ENCODE data around the gene ADPGK.

DNA sequence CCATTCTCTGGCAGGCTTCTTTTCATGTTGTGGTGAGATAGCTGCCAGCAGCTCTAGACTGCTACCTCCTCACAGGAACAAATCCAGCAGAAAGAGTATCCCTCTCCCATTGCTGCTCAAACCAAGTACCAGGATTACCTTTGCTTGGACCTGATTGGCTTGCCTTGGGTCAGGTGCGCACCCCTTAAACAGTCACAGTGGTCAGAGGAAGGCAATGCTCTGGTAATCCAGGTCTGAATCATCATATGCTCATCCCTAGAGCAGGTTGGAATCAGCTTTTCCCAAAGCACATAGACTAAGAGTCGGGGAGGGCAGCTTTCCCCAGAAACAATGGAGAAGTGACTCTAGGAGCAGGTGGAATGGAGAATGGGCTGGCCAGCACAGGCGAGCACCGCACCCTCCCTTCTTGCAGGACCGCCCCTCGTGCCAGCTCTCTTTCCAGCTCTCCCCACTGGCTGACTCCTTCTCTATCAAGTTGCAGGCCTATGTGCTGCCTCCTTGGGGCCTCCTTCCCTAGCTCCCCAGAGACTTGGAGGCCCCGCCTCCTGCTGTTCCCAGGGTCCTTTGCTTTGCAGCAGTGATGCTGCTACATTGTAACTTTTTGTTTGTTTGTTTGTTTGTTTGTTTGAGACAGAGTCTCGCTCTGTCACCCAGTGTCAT lies 29.9 kb upstream of the ADPGK start:
- TF ChIP-seq, protein P1, sequence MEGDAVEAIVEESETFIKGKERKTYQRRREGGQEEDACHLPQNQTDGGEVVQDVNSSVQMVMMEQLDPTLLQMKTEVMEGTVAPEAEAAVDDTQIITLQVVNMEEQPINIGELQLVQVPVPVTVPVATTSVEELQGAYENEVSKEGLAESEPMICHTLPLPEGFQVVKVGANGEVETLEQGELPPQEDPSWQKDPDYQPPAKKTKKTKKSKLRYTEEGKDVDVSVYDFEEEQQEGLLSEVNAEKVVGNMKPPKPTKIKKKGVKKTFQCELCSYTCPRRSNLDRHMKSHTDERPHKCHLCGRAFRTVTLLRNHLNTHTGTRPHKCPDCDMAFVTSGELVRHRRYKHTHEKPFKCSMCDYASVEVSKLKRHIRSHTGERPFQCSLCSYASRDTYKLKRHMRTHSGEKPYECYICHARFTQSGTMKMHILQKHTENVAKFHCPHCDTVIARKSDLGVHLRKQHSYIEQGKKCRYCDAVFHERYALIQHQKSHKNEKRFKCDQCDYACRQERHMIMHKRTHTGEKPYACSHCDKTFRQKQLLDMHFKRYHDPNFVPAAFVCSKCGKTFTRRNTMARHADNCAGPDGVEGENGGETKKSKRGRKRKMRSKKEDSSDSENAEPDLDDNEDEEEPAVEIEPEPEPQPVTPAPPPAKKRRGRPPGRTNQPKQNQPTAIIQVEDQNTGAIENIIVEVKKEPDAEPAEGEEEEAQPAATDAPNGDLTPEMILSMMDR (IDR thresholded peaks at IDR 0.05), result no peak
- TF ChIP-seq ZFX (IDR thresholded peaks at IDR 0.05; ENCODE audit: borderline replicate concordance), result no peak
